HEK293 (cell line): ENCODE measurements around the gene BCL2L11.

Source experiments
- CTCF ChIA-PET: fragments of 350-600 bp; formaldehyde crosslinking; extraction: SDS; loops from one replicate; lab custom pipeline; 2021; ENCODE audit warnings: antibody characterized with exemption; lab: Yijun Ruan, JAX
- POLR2A ChIA-PET: fragments of 300-600 bp; formaldehyde crosslinking; extraction: SDS; loops from one replicate; lab custom pipeline; 2020; ENCODE audit warnings: antibody characterized with exemption, inconsistent platforms; lab: Yijun Ruan, JAX
- H3K27ac ChIP-seq: fragments of 200-500 bp; sonication (Bioruptor generic); 2 replicates; pipeline ENCODE4 v1.5.1; 2014; ENCODE audit warnings: low read depth, low read length, control low read depth, inconsistent platforms; ENCODE audit errors: extremely low read depth
- H3K36me3 ChIP-seq, 2 experiments: fragments of 200-500 bp in 1 of 2; sonication (Bioruptor generic) in 1 of 2; 1 replicate in 1 of 2; 2 replicates in 1 of 2; pipeline ENCODE4 v1.5.1; 2014 to 2017; ENCODE audit warnings: inconsistent platforms in 2 of 2, low read length in 2 of 2; ENCODE audit not compliant: control insufficient read depth in 2 of 2, insufficient read depth in 1 of 2
- H3K4me1 ChIP-seq: fragments of 200-500 bp; sonication (Bioruptor generic); 2 replicates; pipeline ENCODE4 v1.5.1; 2014; ENCODE audit warnings: mild to moderate bottlenecking, low read length, inconsistent platforms; ENCODE audit not compliant: control insufficient read depth, insufficient read depth
- H3K4me3 ChIP-seq: 2 replicates; pipeline ENCODE4 v1.5.1; 2011; ENCODE audit warnings: low read depth, mild to moderate bottlenecking, control low read depth, low read length, moderate library complexity
- H3K9me3 ChIP-seq: fragments of 200-500 bp; sonication (Bioruptor generic); 2 replicates; pipeline ENCODE4 v1.5.1; 2014; ENCODE audit warnings: low read depth, low read length, inconsistent platforms; ENCODE audit not compliant: control insufficient read depth, insufficient read depth
- HOXC10 ChIP-seq: sonication (generic); formaldehyde crosslinking; IDR thresholded peaks from 2 replicates; pipeline ENCODE4 v1.8.1; 2023; ENCODE audit warnings: mild to moderate bottlenecking, missing genetic modification reagents
- SP3 ChIP-seq: fragments of 450-650 bp; formaldehyde crosslinking; IDR thresholded peaks from 2 replicates; pipeline ENCODE4 v1.5.1; 2016; ENCODE audit warnings: missing biosample characterization, missing genetic modification characterization
- ZBTB1 ChIP-seq: fragments of 450-650 bp; formaldehyde crosslinking; IDR thresholded peaks from 2 replicates; pipeline ENCODE4 v1.5.1; 2016; ENCODE audit warnings: missing biosample characterization, missing genetic modification characterization
- ZBTB21 ChIP-seq: fragments of 450-650 bp; formaldehyde crosslinking; IDR thresholded peaks from 2 replicates; pipeline ENCODE4 v1.5.1; 2017; ENCODE audit warnings: missing biosample characterization, missing genetic modification characterization
- ZBTB7A ChIP-seq: fragments of 450-650 bp; formaldehyde crosslinking; IDR thresholded peaks from 2 replicates; pipeline ENCODE4 v1.5.1; 2016; ENCODE audit warnings: low read depth, missing biosample characterization, missing genetic modification characterization
- ZBTB8A ChIP-seq: fragments of 450-650 bp; formaldehyde crosslinking; IDR thresholded peaks from 2 replicates; pipeline ENCODE4 v1.5.1; 2016; ENCODE audit warnings: missing biosample characterization, missing genetic modification characterization
- ZFHX2 ChIP-seq: fragments of 450-650 bp; formaldehyde crosslinking; conservative IDR thresholded peaks from 2 replicates; pipeline ENCODE4 v1.5.1; 2016; ENCODE audit warnings: missing biosample characterization, missing genetic modification characterization
- ZIC2 ChIP-seq: fragments of 450-650 bp; formaldehyde crosslinking; IDR thresholded peaks from 2 replicates; pipeline ENCODE4 v1.5.1; 2016; ENCODE audit warnings: missing biosample characterization, missing genetic modification characterization
- ZNF155 ChIP-seq: fragments of 450-650 bp; formaldehyde crosslinking; IDR thresholded peaks from 2 replicates; pipeline ENCODE4 v1.5.1; 2016; ENCODE audit warnings: missing biosample characterization, missing genetic modification characterization
- ZNF175 ChIP-seq: fragments of 450-650 bp; formaldehyde crosslinking; IDR thresholded peaks from 2 replicates; pipeline ENCODE4 v1.5.1; 2016; ENCODE audit warnings: missing biosample characterization, missing genetic modification characterization
- ZNF184 ChIP-seq: fragments of 450-650 bp; IDR thresholded peaks from 2 replicates; pipeline ENCODE4 v1.5.1; 2018; ENCODE audit warnings: missing biosample characterization, mild to moderate bottlenecking, missing genetic modification characterization
- ZNF2 ChIP-seq: fragments of 450-650 bp; formaldehyde crosslinking; IDR thresholded peaks from 2 replicates; pipeline ENCODE4 v1.5.1; 2016; ENCODE audit warnings: missing biosample characterization, missing genetic modification characterization
- ZNF223 ChIP-seq: fragments of 450-650 bp; formaldehyde crosslinking; IDR thresholded peaks from 2 replicates; pipeline ENCODE4 v1.5.1; 2016; ENCODE audit warnings: missing biosample characterization, missing genetic modification characterization
- ZNF248 ChIP-seq: fragments of 450-650 bp; formaldehyde crosslinking; IDR thresholded peaks from 2 replicates; pipeline ENCODE4 v1.5.1; 2017; ENCODE audit warnings: missing biosample characterization, missing genetic modification characterization
- ZNF341 ChIP-seq: fragments of 450-650 bp; formaldehyde crosslinking; IDR thresholded peaks from 2 replicates; pipeline ENCODE4; 2016; ENCODE audit warnings: low read depth, missing biosample characterization, missing genetic modification characterization
- ZNF354C ChIP-seq: fragments of 450-650 bp; formaldehyde crosslinking; IDR thresholded peaks from 2 replicates; pipeline ENCODE4 v1.5.1; 2016; ENCODE audit warnings: missing biosample characterization, missing genetic modification characterization, low read depth, borderline replicate concordance
- ZNF404 ChIP-seq: fragments of 450-650 bp; formaldehyde crosslinking; IDR thresholded peaks from 2 replicates; pipeline ENCODE4 v1.5.1; 2017; ENCODE audit warnings: missing biosample characterization, missing genetic modification characterization
- ZNF48 ChIP-seq: fragments of 450-650 bp; formaldehyde crosslinking; IDR thresholded peaks from 2 replicates; pipeline ENCODE4 v1.5.1; 2016; ENCODE audit warnings: missing biosample characterization, missing genetic modification characterization
- ZNF544 ChIP-seq: fragments of 450-650 bp; formaldehyde crosslinking; IDR thresholded peaks from 2 replicates; pipeline ENCODE4 v1.5.0; 2017; ENCODE audit warnings: missing biosample characterization, missing genetic modification characterization
- ZNF548 ChIP-seq: fragments of 450-650 bp; formaldehyde crosslinking; IDR thresholded peaks from 2 replicates; pipeline ENCODE4 v1.5.1; 2016; ENCODE audit warnings: missing biosample characterization, missing genetic modification characterization
- ZNF558 ChIP-seq: fragments of 450-650 bp; formaldehyde crosslinking; IDR thresholded peaks from 2 replicates; pipeline ENCODE4 v1.5.1; 2016; ENCODE audit warnings: missing biosample characterization, missing genetic modification characterization
- ZNF624 ChIP-seq: fragments of 450-650 bp; formaldehyde crosslinking; IDR thresholded peaks from 2 replicates; pipeline ENCODE4 v1.5.1; 2017; ENCODE audit warnings: missing biosample characterization, missing genetic modification characterization
- ZNF777 ChIP-seq: fragments of 450-650 bp; formaldehyde crosslinking; IDR thresholded peaks from 2 replicates; pipeline ENCODE4 v1.5.1; 2017; ENCODE audit warnings: missing biosample characterization, missing genetic modification characterization, borderline replicate concordance
- ZNF837 ChIP-seq: fragments of 450-650 bp; formaldehyde crosslinking; IDR thresholded peaks from 2 replicates; pipeline ENCODE4 v1.5.1; 2016; ENCODE audit warnings: missing biosample characterization, missing genetic modification characterization
- ZXDB ChIP-seq: fragments of 450-650 bp; formaldehyde crosslinking; IDR thresholded peaks from 2 replicates; pipeline ENCODE4 v1.5.1; 2016; ENCODE audit warnings: missing biosample characterization, missing genetic modification characterization
- TF ChIP-seq, protein P1 (sequence below): fragments of 450-650 bp; formaldehyde crosslinking; IDR thresholded peaks from 2 replicates; pipeline ENCODE4 v1.5.1; 2017; ENCODE audit warnings: missing biosample characterization, missing genetic modification characterization
- TF ChIP-seq, protein P2 (sequence below): fragments of 450-650 bp; formaldehyde crosslinking; IDR thresholded peaks from 2 replicates; pipeline ENCODE4 v1.5.1; 2016; ENCODE audit warnings: missing biosample characterization, missing genetic modification characterization
- TF ChIP-seq, protein P3 (sequence below): fragments of 450-650 bp; formaldehyde crosslinking; IDR thresholded peaks from 2 replicates; pipeline ENCODE4; 2016; ENCODE audit warnings: missing biosample characterization, missing genetic modification characterization
- TF ChIP-seq, protein P4 (sequence below): fragments of 450-650 bp; formaldehyde crosslinking; IDR thresholded peaks from 2 replicates; pipeline ENCODE4 v1.5.1; 2016; ENCODE audit warnings: missing biosample characterization, missing genetic modification characterization

BCL2L11 gene

DNA sequence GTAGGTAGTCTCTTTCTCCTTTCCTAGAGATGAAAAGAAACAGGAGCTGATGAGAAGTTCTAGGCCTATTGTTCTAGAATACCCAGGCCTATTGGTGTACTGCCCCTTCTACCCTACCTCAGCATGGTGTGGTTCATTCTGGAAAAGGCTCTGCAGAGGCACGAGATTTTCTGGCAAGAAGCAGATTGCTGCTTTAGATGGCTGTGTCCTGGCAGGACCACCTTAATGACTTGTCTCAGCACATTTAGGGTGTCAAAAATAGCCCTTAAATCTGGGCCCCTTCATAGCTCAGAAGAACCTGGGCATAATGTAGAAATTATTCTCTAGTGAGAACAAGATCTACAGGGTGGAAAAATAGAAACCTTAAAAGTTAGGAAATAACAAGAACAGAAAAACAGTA, 87.9 kb downstream of the BCL2L11 start (continued):
- no peak for TF ChIP-seq ZBTB7A
- TF ChIP-seq ZNF777 (tag by site-specific recombination), result no peak
- no peak for TF ChIP-seq ZNF341
- TF ChIP-seq, protein P1, sequence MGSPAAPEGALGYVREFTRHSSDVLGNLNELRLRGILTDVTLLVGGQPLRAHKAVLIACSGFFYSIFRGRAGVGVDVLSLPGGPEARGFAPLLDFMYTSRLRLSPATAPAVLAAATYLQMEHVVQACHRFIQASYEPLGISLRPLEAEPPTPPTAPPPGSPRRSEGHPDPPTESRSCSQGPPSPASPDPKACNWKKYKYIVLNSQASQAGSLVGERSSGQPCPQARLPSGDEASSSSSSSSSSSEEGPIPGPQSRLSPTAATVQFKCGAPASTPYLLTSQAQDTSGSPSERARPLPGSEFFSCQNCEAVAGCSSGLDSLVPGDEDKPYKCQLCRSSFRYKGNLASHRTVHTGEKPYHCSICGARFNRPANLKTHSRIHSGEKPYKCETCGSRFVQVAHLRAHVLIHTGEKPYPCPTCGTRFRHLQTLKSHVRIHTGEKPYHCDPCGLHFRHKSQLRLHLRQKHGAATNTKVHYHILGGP (tag by site-specific recombination), result no peak
- TF ChIP-seq ZNF837 (tag by site-specific recombination), result no peak
- TF ChIP-seq SP3 (tag by site-specific recombination), result no peak
- no peak for TF ChIP-seq ZNF184
- no peak for TF ChIP-seq ZNF223 (tag by site-specific recombination)
- TF ChIP-seq, protein P2, sequence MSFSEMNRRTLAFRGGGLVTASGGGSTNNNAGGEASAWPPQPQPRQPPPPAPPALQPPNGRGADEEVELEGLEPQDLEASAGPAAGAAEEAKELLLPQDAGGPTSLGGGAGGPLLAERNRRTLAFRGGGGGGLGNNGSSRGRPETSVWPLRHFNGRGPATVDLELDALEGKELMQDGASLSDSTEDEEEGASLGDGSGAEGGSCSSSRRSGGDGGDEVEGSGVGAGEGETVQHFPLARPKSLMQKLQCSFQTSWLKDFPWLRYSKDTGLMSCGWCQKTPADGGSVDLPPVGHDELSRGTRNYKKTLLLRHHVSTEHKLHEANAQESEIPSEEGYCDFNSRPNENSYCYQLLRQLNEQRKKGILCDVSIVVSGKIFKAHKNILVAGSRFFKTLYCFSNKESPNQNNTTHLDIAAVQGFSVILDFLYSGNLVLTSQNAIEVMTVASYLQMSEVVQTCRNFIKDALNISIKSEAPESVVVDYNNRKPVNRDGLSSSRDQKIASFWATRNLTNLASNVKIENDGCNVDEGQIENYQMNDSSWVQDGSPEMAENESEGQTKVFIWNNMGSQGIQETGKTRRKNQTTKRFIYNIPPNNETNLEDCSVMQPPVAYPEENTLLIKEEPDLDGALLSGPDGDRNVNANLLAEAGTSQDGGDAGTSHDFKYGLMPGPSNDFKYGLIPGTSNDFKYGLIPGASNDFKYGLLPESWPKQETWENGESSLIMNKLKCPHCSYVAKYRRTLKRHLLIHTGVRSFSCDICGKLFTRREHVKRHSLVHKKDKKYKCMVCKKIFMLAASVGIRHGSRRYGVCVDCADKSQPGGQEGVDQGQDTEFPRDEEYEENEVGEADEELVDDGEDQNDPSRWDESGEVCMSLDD (tag by site-specific recombination), result no peak

GRCh38 chr2:111209045-111209514, 88.4 kb downstream of the BCL2L11 start:
- ChIA-PET POLR2A (no interaction called here), CTCF (no interaction called here)
- H3K4me3 ChIP-seq, result no peak overlapping the region

GRCh38 chr2:111210036-111210435, 89.3 kb downstream of the BCL2L11 start:
- no peaks in the 10 kb centered on the region for H3K4me1 ChIP-seq
- H3K27ac ChIP-seq, result no peak overlapping the region
- H3K9me3 ChIP-seq, result no peaks in the 10 kb centered on the region
- no peak overlapping the region for H3K4me3 ChIP-seq
- POLR2A ChIA-PET, result no interaction called here
- H3K36me3 ChIP-seq, result no peaks in the 10 kb centered on the region
- TF ChIP-seq ZNF558 (tag by site-specific recombination) (no peak), HOXC10 (CRISPR knock-in tag) (no peak), ZNF155 (tag by site-specific recombination) (no peak), ZBTB8A (tag by site-specific recombination) (no peak), ZIC2 (tag by site-specific recombination) (no peak), ZNF48 (tag by site-specific recombination) (no peak), ZNF548 (tag by site-specific recombination) (no peak), ZNF341 (no peak), ZNF544 (tag by site-specific recombination) (no peak), ZXDB (no peak), ZNF354C (tag by site-specific recombination) (no peak), ZBTB7A (no peak), ZNF624 (tag by site-specific recombination) (no peak), ZBTB1 (tag by site-specific recombination) (no peak), ZNF175 (tag by site-specific recombination) (no peak), ZBTB21 (no peak)
- TF ChIP-seq, protein P3, sequence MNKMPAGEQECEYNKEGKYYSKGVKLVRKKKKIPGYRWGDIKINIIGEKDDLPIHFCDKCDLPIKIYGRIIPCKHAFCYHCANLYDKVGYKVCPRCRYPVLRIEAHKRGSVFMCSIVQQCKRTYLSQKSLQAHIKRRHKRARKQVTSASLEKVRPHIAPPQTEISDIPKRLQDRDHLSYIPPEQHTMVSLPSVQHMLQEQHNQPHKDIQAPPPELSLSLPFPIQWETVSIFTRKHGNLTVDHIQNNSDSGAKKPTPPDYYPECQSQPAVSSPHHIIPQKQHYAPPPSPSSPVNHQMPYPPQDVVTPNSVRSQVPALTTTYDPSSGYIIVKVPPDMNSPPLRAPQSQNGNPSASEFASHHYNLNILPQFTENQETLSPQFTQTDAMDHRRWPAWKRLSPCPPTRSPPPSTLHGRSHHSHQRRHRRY (tag by site-specific recombination), result no peak
- TF ChIP-seq, protein P4, sequence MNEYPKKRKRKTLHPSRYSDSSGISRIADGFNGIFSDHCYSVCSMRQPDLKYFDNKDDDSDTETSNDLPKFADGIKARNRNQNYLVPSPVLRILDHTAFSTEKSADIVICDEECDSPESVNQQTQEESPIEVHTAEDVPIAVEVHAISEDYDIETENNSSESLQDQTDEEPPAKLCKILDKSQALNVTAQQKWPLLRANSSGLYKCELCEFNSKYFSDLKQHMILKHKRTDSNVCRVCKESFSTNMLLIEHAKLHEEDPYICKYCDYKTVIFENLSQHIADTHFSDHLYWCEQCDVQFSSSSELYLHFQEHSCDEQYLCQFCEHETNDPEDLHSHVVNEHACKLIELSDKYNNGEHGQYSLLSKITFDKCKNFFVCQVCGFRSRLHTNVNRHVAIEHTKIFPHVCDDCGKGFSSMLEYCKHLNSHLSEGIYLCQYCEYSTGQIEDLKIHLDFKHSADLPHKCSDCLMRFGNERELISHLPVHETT (tag by site-specific recombination), result no peak
- TF ChIP-seq, protein P1 (tag by site-specific recombination), result no peak
- TF ChIP-seq, all 188 proteins: peak for 0
- CTCF ChIA-PET, result interaction anchor here (0.5 kb wide), 1 partner anchor 1934 kb away, joined by 3 read pairs; no protein-coding TSS in a partner anchor

More at GRCh38 chr2:111209045-111209514, 88.4 kb downstream of the BCL2L11 start:
- H3K9me3 ChIP-seq, result no peaks in the 10 kb centered on the region
- no peaks in the 10 kb centered on the region for H3K36me3 ChIP-seq
- TF ChIP-seq ZNF404 (tag by site-specific recombination) (no peak), ZNF2 (tag by site-specific recombination) (no peak), ZNF548 (tag by site-specific recombination) (no peak), ZFHX2 (tag by site-specific recombination) (no peak), ZNF248 (tag by site-specific recombination) (no peak)
- H3K4me1 ChIP-seq, result no peaks in the 10 kb centered on the region
- no peak overlapping the region for H3K27ac ChIP-seq
